Left kidney (tissue), 2 donors: ENCODE measurements around the gene WDR86. TPM values are rescaled to one million over a fixed set of nuclear protein-coding genes. Genes with fewer than 3 reads are reported as not detected.

ENCODE experiments used
- DNase-seq: peaks from one replicate; pipeline ENCODE4 v3.0.0-alpha.2; 2013
- polyA plus RNA-seq: library from polyadenylated mRNA; unstranded; fragments of 120-200 nt; gene quantifications from one replicate; pipeline ENCODE4 v1.2.1, GENCODE V29; 2013; ENCODE audit not compliant: insufficient read length

WDR86 gene
- polyA plus RNA-seq, 1 donor, result 38.8 TPM

GRCh38 chr7:151442776-151443496 is 33.1 kb upstream of the WDR86 start:
- no peak for DNase-seq

DNA sequence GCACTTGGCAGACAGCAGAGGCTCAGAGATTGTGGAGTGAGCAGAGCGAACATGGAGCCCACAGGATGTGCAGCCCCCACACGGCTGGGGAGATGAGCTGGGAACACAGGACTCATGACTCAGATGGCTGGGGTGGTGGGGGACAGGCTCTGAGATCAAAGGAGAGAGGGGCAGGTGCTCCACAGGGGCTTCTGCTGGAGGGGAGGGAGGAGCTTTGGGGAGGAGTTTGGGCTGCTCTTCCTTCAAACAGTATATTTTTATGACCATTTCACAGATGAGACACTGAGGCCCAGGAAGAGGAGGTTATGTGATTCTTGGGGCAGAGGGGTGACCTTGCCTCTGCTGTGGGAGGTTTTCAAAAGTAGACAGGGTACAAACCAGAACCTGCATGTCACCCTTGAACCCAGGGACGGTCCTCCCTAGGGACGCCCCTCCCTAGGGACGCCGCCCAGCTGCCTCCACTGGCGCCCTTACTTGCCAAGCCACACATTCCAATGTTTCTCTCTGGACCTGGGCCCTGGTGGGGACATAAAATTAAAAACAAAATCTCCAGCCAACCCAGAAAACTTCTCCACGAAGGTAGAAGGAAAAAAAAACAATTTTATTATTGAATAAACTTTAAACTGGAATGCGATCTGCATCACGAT is 31.1 kb upstream of the WDR86 start:
- DNase-seq, result no peak

DNA sequence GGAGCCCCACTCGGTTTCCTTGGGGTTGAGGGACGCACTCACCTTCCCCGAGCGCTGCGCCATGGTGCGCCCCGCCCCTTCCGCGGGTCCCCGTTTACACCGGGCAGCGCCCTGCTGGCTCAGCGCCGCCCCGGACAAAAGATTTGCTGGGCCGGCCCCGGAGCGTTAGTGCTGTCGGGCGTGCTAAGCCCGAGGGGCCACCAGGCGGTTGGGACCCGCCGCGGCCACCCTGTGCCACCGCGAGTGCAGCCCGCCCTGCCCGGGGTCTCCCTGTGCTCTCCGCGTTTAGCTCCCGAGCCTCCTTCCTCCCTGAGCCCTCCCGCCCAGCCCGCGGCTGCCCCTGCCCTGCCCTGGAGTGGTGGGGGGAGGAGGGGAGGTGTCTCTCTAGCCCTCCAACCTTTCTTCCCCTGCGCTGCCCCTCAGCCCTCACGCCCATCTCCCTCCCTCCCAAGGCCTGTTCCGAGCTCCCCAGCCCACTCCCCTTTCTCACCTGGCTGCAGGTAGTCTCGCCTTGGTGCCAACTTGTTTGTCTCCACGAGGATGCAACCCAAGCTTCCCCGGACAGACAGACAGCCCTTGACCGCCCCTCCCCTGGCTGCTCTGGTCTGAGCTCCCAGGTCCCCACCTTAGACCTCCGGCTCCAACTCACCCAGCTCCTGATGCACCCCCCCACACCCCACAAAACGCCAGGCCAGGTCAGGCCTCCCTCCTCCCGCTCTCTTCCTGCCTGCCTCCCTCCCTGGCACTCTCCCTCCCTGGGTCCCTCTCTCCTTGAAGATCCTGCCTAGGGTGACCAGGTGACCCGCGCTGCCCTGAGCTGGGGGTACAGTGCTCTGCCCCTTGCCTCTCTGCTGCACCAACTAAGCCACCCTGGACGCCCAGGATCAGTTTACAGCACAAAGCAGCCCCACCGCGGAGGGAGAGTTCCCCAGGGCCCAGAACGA is 30.3 kb upstream of the WDR86 start, which contains the start of gene CRYGN:
CRYGN (minus strand) TSS at position 287 of the 944 bp plus-strand sequence; CDS start at position 63, 224 bp downstream.
- DNase-seq, result no peak

GRCh38 chr7:151438864-151439601 is 29.2 kb upstream of the WDR86 start:
- DNase-seq, result no peak

- no peak for DNase-seq
Observed at GRCh38 chr7:151437866-151438516, 28.2 kb upstream of the WDR86 start.

DNA sequence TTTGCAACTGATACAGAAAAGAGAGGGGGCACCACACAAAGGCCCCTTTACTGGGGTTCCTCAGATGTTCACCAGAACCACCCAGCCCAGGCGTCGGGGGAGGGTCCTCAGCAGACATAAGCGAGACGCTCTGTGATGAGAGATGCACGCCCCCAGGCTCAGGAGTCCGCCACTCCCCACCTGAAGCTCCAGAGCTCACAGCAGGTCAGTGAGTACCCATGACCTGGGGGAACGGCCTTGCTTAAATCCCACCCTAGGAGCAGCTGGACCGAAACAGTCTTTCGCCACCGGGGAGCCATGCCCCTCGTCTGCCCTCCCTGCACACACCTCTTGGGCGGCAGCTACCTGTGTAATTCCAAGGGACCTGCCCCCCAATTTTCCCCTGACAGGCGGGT is 27.3 kb upstream of the WDR86 start:
- DNase-seq, result no peak

- no peak for DNase-seq
Observed at GRCh38 chr7:151436446-151437158, 26.8 kb upstream of the WDR86 start.

DNA sequence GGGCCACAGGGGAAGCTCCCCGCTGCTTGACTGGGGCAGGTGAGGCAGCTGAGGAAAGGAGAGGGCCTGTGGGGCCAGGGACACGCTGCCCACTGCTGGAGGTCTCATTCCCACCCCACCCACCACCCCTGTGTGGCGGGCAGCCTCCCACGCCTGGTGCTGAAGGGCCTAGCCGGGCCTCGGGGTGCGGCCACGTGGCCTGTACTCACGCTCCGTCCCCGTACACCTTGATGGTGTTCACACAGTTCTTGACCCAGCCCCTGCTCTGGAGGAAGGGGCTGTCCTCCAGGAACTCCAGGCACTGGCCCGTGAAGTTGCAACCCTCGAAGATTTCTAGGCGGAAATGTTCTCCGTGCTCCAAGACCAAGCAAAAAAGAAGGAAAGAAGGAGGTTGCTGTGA is 26.1 kb upstream of the WDR86 start:
- no peak for DNase-seq

DNA sequence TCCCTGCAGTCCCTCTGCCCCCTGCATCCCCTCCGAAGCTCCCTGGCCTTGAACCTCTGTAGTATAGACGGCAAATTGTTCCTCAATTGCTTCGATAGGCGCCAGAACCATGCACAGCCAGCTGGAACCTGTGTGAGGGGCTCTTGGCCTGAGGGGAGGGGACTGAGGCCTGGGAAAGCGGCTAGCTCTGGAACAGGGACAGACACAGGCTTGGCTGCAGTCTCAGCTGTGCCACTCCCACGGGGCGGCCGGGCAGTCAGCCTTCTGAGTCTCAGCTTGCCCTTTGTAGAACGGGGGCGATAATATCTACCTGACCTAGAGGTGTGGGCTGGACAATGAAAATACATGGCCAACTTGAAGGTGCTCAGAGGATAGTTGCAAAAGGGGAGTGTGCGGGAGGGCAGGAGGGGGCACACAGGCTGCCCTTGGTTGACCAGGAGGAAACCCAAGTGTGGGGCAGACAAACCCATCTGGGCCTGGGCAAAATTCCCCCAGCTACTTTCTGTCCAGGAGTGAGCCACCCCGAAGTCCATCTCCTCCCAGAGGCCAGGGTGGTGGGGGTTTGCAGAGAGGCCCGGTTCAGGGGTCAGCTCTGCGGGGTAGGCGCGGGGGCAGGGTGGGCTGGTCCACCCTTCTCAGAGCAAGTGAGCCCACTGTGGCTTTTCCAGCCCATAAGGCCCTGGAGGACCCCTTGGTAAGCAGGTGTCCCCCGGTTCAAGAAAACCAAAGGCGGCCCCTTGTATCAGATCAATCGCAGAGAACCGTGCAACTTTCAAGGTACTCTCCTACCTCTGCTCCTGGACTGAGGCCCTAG is 25.5 kb upstream of the WDR86 start:
- no peak for DNase-seq

- no peak for DNase-seq
Observed at GRCh38 chr7:151434549-151434948, 24.7 kb upstream of the WDR86 start.

DNA sequence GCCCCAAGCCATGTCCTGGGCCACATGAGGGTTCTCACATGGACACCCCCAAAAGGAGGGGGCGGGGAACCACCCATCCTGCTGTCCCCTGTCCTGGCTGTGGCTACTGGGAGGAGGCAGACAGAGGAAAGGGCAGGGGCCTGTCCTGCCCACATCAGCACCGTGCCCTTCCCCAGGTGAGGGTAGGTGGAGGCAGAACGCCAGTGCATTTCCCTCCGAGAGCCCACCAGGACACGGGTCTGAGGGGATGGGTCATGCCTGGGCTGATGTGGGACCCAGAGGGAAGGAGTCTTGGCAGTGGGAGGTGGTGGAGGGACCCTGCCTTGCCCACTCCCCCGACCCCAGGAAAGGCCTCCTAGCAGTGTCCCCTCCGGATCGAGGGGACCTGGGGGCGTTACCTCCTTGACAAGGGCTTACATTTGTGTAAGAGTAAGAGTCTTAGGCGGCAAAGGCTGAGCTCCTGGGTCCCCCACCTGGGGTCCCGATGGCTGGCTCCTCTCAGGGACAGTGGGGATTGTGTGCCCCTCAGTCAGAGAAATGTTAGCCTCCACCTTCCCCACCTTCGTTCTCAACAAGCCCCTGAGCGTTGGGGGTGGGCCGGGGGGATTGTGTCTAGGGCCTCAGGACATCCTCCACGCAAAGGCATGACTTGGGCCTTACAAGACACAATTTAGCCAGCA is 24.0 kb upstream of the WDR86 start:
- DNase-seq, result no peak

GRCh38 chr7:151432658-151433521 is 23.1 kb upstream of the WDR86 start:
- no peak for DNase-seq

GRCh38 chr7:151431768-151432311 is 22.0 kb upstream of the WDR86 start:
- no peak for DNase-seq

GRCh38 chr7:151431281-151431767 is 21.5 kb upstream of the WDR86 start:
- DNase-seq, result no peak

- DNase-seq, result no peak
Observed at GRCh38 chr7:151430391-151431205, 20.8 kb upstream of the WDR86 start.

DNA sequence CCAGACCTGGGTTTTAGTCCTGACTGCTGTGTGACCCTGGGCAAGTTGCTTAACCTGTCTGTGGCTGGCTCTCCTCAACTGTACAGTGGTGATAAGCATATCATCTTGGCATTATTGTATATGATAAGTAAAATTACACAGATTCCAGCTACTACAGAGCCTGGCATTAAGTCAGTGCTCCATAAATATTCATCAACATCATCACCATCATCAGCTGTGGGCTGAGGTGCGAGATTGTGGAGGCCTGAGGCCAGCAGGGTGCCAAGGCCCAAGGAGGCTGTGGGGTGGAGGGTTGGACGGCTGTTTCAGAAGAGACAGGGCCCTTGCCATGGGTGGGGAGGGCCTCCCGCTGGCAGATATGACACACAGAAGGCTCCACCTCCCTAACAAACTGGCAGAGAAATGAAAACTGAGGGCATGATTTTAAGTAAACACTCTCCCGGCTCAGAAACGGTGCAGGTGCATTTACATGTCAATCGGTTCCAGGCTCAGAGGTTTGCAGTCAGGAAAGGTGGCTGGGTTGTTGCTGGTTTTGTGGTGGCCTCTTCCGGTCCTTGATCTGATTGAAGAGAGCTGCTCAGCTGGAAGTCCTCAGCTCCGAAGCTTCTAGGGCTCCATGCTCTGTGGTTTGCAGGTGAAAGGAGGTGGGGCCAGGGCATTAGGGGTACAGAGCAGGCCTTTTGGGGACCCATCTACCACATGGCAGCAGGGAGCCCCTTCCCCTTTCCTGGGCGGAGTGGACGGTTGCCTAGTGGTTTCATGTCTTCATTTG is 19.9 kb upstream of the WDR86 start:
- no peak for DNase-seq
